ENCODE results near the gene PAXX.

The PAXX gene

GRCh38 chr9:137006116-137007003 is 14.1 kb downstream of the PAXX start:
- DNase-seq = no peak

GRCh38 chr9:137007108-137007815 is 15.0 kb downstream of the PAXX start:
- no peak for DNase-seq

- no peak for DNase-seq
Observed at GRCh38 chr9:137007816-137008270, 15.6 kb downstream of the PAXX start.

- no peak for DNase-seq
Observed at GRCh38 chr9:137008312-137008711, 16.1 kb downstream of the PAXX start.

GRCh38 chr9:137009217-137009616 is 17.0 kb downstream of the PAXX start:
- no peak for DNase-seq

GRCh38 chr9:137009938-137010732 is 17.9 kb downstream of the PAXX start:
- DNase-seq = no peak

- DNase-seq = no peak
Observed at GRCh38 chr9:137011156-137011555, 18.9 kb downstream of the PAXX start.

- no peak for DNase-seq
Observed at GRCh38 chr9:137011907-137012675, 19.9 kb downstream of the PAXX start.

GRCh38 chr9:137012694-137013570 is 20.7 kb downstream of the PAXX start:
- DNase-seq = no peak

GRCh38 chr9:137013571-137013940 is 21.3 kb downstream of the PAXX start:
- DNase-seq = no peak

GRCh38 chr9:137014166-137014565 is 21.9 kb downstream of the PAXX start:
- DNase-seq = no peak

- DNase-seq = no peak
Observed at GRCh38 chr9:137014776-137015539, 22.7 kb downstream of the PAXX start.

GRCh38 chr9:137015540-137015930 is 23.3 kb downstream of the PAXX start:
- DNase-seq = no peak

GRCh38 chr9:137015976-137016375 is 23.8 kb downstream of the PAXX start:
- no peak for DNase-seq

GRCh38 chr9:137016436-137016835 is 24.2 kb downstream of the PAXX start:
- no peak for DNase-seq

- DNase-seq = no peak
Observed at GRCh38 chr9:137017071-137017470, 24.8 kb downstream of the PAXX start.

GRCh38 chr9:137017791-137018497 is 25.7 kb downstream of the PAXX start:
- no peak for DNase-seq

- DNase-seq = no peak
Observed at GRCh38 chr9:137018761-137019559, 26.7 kb downstream of the PAXX start.
